PC-9 (cell line): ENCODE results near the gene CYP4F8.

ENCODE experiments used
- EZH2 ChIP-seq: fragments of 200-600 bp; sonication (generic); IDR thresholded peaks from 2 replicates; pipeline ENCODE4 v1.8.0; 2017; ENCODE audit warnings: antibody characterized with exemption, low read depth
- TF ChIP-seq, protein P1 (sequence below): fragments of 200-600 bp; sonication (generic); conservative IDR thresholded peaks from 2 replicates; pipeline ENCODE4 v1.6.1; 2017; ENCODE audit warnings: mixed run types, antibody characterized with exemption, mild to moderate bottlenecking, moderate library complexity

DNA sequence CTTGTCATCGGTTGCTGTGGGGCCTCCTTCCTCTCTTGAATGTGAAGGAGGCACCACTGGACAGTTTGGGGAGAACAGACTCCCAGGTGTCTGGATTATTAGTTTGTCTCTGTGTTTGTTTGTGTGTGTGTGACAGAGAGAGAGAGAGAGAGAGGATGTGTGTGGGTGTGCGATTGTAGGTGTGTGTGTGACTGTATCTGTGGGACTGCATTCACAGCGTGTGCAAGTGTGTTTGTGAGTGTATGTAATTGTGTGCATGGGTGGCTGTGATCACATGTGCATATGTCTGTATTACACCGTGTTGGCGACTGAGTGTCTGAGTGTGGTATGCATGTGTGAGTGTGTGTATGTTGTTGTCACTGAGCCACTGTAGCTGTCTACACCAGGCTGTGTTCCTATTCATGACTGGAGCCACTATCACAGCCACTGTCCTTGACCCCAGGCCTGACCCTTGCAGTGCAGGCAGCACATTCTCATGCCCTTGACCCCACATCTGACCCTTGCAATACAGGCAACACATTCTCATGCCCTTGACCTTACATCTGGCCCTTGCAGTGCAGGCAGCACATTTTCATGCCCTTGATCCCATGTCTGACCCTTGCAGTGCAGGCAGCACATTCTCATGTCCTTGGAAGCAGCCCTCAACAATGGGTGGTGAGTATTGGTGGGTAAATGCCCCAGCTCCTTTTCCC, 25.1 kb upstream of the CYP4F8 start:
- TF ChIP-seq, protein P1, sequence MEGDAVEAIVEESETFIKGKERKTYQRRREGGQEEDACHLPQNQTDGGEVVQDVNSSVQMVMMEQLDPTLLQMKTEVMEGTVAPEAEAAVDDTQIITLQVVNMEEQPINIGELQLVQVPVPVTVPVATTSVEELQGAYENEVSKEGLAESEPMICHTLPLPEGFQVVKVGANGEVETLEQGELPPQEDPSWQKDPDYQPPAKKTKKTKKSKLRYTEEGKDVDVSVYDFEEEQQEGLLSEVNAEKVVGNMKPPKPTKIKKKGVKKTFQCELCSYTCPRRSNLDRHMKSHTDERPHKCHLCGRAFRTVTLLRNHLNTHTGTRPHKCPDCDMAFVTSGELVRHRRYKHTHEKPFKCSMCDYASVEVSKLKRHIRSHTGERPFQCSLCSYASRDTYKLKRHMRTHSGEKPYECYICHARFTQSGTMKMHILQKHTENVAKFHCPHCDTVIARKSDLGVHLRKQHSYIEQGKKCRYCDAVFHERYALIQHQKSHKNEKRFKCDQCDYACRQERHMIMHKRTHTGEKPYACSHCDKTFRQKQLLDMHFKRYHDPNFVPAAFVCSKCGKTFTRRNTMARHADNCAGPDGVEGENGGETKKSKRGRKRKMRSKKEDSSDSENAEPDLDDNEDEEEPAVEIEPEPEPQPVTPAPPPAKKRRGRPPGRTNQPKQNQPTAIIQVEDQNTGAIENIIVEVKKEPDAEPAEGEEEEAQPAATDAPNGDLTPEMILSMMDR: no peak
- no peak for TF ChIP-seq EZH2
